PC-9 (cell line): ENCODE data around the gene SPPL2A. TPM values are rescaled to one million over a fixed set of nuclear protein-coding genes. Genes with fewer than 3 reads are reported as not detected.

ENCODE experiments used
- BruUV-seq: library from RNA; stranded (reverse); fragments of 400-500 nt; replicated peaks from 2 replicates; lab custom pipeline; 2021; lab: Mats Ljungman, UMichigan
- CTCF ChIA-PET: fragments of 300-600 bp; sonication (Branson Sonifier 250); formaldehyde crosslinking; loops from one replicate; lab custom pipeline; 2022; ENCODE audit warnings: antibody characterized with exemption; lab: Charles Lee
- POLR2A ChIA-PET: fragments of 300-600 bp; sonication (Branson Sonifier 250); formaldehyde crosslinking; loops from one replicate; lab custom pipeline; 2022; ENCODE audit warnings: antibody characterized with exemption; ENCODE audit not compliant: unreplicated experiment; lab: Charles Lee
- DNase-seq, 2 experiments: peaks; one replicate each; pipeline versions ENCODE4 v3.0.0 to v3.0.0-alpha.2; 2015 to 2022; ENCODE audit warnings: mixed read lengths in 1 of 2
- H2AFZ ChIP-seq: fragments of 200-600 bp; sonication (generic); 2 replicates; pipeline ENCODE4 v1.8.1; 2017; ENCODE audit warnings: antibody characterized with exemption
- H3F3A ChIP-seq: fragments of 200-600 bp; sonication (generic); 2 replicates; pipeline ENCODE4 v1.8.1; 2017; ENCODE audit warnings: antibody characterized with exemption, mild to moderate bottlenecking, low read depth; ENCODE audit not compliant: insufficient read depth
- H3K27ac ChIP-seq: fragments of 200-600 bp; sonication (generic); 2 replicates; pipeline ENCODE4 v1.6.1; 2016; ENCODE audit warnings: mixed run types
- H3K27me3 ChIP-seq: fragments of 200-600 bp; sonication (generic); 2 replicates; pipeline ENCODE4 v1.6.1; 2016; ENCODE audit warnings: low read depth, mixed run types; ENCODE audit not compliant: insufficient read depth
- H3K36me3 ChIP-seq: fragments of 200-600 bp; sonication (generic); 2 replicates; pipeline ENCODE4 v1.6.1; 2016; ENCODE audit warnings: low read depth, mixed run types
- H3K4me1 ChIP-seq: fragments of 200-600 bp; sonication (generic); replicated peaks from 2 replicates; pipeline ENCODE4 v1.6.1; 2016; ENCODE audit warnings: mixed run types; ENCODE audit not compliant: insufficient read depth
- H3K4me2 ChIP-seq: fragments of 200-600 bp; sonication (generic); 2 replicates; pipeline ENCODE4 v1.6.1; 2017; ENCODE audit warnings: mixed run types
- H3K4me3 ChIP-seq: fragments of 200-600 bp; sonication (generic); 2 replicates; pipeline ENCODE4 v1.6.1; 2016; ENCODE audit warnings: mixed run types
- H3K79me2 ChIP-seq: fragments of 200-600 bp; sonication (generic); 2 replicates; pipeline ENCODE4 v1.6.1; 2017; ENCODE audit warnings: low read depth, mixed run types
- H3K9me2 ChIP-seq: fragments of 200-600 bp; sonication (generic); 2 replicates; pipeline ENCODE4 v1.8.1; 2017; ENCODE audit warnings: mild to moderate bottlenecking; ENCODE audit not compliant: insufficient read depth
- H3K9me3 ChIP-seq: fragments of 200-600 bp; sonication (generic); 2 replicates; pipeline ENCODE4 v1.8.1; 2016; ENCODE audit warnings: low read depth; ENCODE audit not compliant: insufficient read depth
- H4K20me1 ChIP-seq: fragments of 200-600 bp; sonication (generic); 2 replicates; pipeline ENCODE4 v1.8.1; 2017; ENCODE audit not compliant: insufficient read depth
- CTCF ChIP-seq: fragments of 200-600 bp; sonication (generic); conservative IDR thresholded peaks from 2 replicates; pipeline ENCODE4 v1.6.1; 2017; ENCODE audit warnings: mixed run types, antibody characterized with exemption, mild to moderate bottlenecking, moderate library complexity
- EZH2 ChIP-seq: fragments of 200-600 bp; sonication (generic); IDR thresholded peaks from 2 replicates; pipeline ENCODE4 v1.8.0; 2017; ENCODE audit warnings: antibody characterized with exemption, low read depth
- intact Hi-C: fragments of 100-400 bp; cut with micrococcal nuclease; formaldehyde crosslinking; loops from one replicate; pipeline ENCODE4 v1.10.0; 2022; ENCODE audit not compliant: unreplicated experiment
- total RNA-seq: library from RNA; stranded (reverse); gene quantifications from 2 replicates; pipeline ENCODE4 v1.2.3, GENCODE V29; 2021

The SPPL2A gene
- total RNA-seq, 1 experiment from 2014 or later: 70.6 TPM

- Histone ChIP-seq H3K9me2 (no peaks in the 10 kb centered on the region), H3K4me3 (no peak overlapping the region), H2AFZ (no peak overlapping the region), H3K27me3 (no peaks in the 10 kb centered on the region), H3K36me3 (no peaks in the 10 kb centered on the region), H3K79me2 (no peaks in the 10 kb centered on the region), H4K20me1 (no peaks in the 10 kb centered on the region), H3K9me3 (no peaks in the 10 kb centered on the region), H3K4me2 (no peak overlapping the region), H3K27ac (no peak overlapping the region), H3K4me1 (no peaks in the 10 kb centered on the region), H3F3A (no peaks in the 10 kb centered on the region)
- intact Hi-C loops: no loop called here
- no peak for TF ChIP-seq CTCF
- no peak for TF ChIP-seq EZH2
- ChIA-PET POLR2A (no interaction called here), CTCF (no interaction called here)
- no TSS peak for BruUV-seq
- no peak for DNase-seq
These were observed 46.8 kb downstream of the SPPL2A start for GRCh38 chr15:50718700-50719125.

- Histone ChIP-seq H3K9me3 (no peaks in the 10 kb centered on the region), H4K20me1 (no peaks in the 10 kb centered on the region), H3K36me3 (no peaks in the 10 kb centered on the region), H3K4me1 (no peaks in the 10 kb centered on the region), H3K27me3 (no peaks in the 10 kb centered on the region), H3K27ac (no peak overlapping the region), H3K4me3 (no peak overlapping the region), H2AFZ (no peak overlapping the region), H3K9me2 (no peaks in the 10 kb centered on the region), H3F3A (no peaks in the 10 kb centered on the region), H3K79me2 (no peaks in the 10 kb centered on the region), H3K4me2 (no peak overlapping the region)
- no TSS peak for BruUV-seq
- no peak for TF ChIP-seq CTCF
- TF ChIP-seq EZH2: no peak
- POLR2A ChIA-PET: no interaction called here
- intact Hi-C loops: no loop called here
- CTCF ChIA-PET: no interaction called here
- no peak for DNase-seq
These were observed 53.5 kb downstream of the SPPL2A start for GRCh38 chr15:50712018-50712417.

GRCh38 chr15:50710585-50710984 is 54.9 kb downstream of the SPPL2A start:
- no peaks in the 10 kb centered on the region for H3K9me2 ChIP-seq
- no peaks in the 10 kb centered on the region for H4K20me1 ChIP-seq
- no TSS peak for BruUV-seq
- ChIA-PET POLR2A (no interaction called here), CTCF (interaction anchor here (0.7 kb wide), 1 partner anchor 67 kb away, joined by 13 read pairs; no protein-coding TSS in a partner anchor)
- no peak overlapping the region for H3K27ac ChIP-seq
- H3K36me3 ChIP-seq: no peaks in the 10 kb centered on the region
- TF ChIP-seq CTCF (no peak), EZH2 (no peak)
- no peaks in the 10 kb centered on the region for H3K9me3 ChIP-seq
- no peak for DNase-seq
- H3K4me2 ChIP-seq: no peak overlapping the region
- H3K79me2 ChIP-seq: no peaks in the 10 kb centered on the region
- H3K4me3 ChIP-seq: no peak overlapping the region
- no peaks in the 10 kb centered on the region for H3K27me3 ChIP-seq
- intact Hi-C loops: no loop called here
- H2AFZ ChIP-seq: no peak overlapping the region
- H3K4me1 ChIP-seq: no peaks in the 10 kb centered on the region
- no peaks in the 10 kb centered on the region for H3F3A ChIP-seq
